B cell (primary cell): Measurements from ENCODE around the gene CDC42EP4.

ENCODE experiments used
- EZH2 ChIP-seq: IDR thresholded peaks from 2 replicates; pipeline ENCODE4 v1.6.1; 2012; ENCODE audit warnings: borderline replicate concordance, low read depth, mild to moderate bottlenecking, moderate library complexity, low read length; ENCODE audit not compliant: insufficient read depth, poor library complexity, severe bottlenecking
- TF ChIP-seq, protein P1 (sequence below): fragments of 200-600 bp; IDR thresholded peaks from one replicate; pipeline ENCODE4 v1.8.0; 2022; ENCODE audit warnings: antibody characterized with exemption, mild to moderate bottlenecking

GRCh38 chr17:73342541-73343167, 30.9 kb upstream of the CDC42EP4 start:
- TF ChIP-seq, protein P1, sequence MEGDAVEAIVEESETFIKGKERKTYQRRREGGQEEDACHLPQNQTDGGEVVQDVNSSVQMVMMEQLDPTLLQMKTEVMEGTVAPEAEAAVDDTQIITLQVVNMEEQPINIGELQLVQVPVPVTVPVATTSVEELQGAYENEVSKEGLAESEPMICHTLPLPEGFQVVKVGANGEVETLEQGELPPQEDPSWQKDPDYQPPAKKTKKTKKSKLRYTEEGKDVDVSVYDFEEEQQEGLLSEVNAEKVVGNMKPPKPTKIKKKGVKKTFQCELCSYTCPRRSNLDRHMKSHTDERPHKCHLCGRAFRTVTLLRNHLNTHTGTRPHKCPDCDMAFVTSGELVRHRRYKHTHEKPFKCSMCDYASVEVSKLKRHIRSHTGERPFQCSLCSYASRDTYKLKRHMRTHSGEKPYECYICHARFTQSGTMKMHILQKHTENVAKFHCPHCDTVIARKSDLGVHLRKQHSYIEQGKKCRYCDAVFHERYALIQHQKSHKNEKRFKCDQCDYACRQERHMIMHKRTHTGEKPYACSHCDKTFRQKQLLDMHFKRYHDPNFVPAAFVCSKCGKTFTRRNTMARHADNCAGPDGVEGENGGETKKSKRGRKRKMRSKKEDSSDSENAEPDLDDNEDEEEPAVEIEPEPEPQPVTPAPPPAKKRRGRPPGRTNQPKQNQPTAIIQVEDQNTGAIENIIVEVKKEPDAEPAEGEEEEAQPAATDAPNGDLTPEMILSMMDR = no peak
- TF ChIP-seq EZH2 = no peak
